ENCODE results near the gene CEACAM20. TPM values are rescaled to one million over a fixed set of nuclear protein-coding genes. Genes with fewer than 3 reads are reported as not detected.

CEACAM20 gene
- total RNA-seq, 1 experiment from 2014 or later, result 0.28 TPM

DNA sequence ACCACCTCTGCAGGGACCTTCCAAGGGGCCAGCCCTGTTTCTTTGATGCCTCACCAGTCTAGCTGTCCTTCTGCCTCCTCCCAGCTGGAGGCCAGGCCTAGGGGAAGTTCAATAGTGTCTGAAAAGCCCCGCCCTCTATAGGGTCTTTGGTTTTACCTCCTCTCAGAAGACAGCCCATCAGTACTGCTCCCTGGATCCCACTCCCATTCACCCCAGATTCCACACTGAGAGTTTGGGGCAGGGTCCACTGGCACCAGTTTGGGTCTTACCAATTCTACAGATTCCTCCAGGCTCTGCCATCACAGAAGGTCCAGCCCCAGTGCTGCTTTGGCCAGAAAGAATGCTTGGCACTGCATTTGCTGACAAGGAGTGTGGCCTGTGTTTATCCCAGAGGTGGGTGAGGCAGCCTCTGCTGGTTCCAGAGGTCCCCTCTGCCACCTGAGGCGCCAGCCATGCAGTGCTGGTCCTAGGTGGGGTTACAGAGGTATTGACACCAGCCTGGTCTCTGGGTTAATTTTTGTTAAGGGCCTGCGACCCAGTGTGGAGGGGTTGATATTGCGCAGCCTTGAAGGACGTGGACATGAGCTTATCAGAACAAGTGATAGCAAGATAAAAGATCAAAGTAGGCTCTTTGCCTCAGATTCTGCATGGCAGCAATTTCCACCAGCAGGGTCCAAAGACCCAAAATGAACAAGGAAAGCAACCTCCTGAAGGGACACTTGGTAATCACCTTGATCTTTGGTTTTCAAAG lies 42.5 kb upstream of the CEACAM20 start:
- BruUV-seq (replicated peaks), result no TSS peak
- TF ChIP-seq, protein P1, sequence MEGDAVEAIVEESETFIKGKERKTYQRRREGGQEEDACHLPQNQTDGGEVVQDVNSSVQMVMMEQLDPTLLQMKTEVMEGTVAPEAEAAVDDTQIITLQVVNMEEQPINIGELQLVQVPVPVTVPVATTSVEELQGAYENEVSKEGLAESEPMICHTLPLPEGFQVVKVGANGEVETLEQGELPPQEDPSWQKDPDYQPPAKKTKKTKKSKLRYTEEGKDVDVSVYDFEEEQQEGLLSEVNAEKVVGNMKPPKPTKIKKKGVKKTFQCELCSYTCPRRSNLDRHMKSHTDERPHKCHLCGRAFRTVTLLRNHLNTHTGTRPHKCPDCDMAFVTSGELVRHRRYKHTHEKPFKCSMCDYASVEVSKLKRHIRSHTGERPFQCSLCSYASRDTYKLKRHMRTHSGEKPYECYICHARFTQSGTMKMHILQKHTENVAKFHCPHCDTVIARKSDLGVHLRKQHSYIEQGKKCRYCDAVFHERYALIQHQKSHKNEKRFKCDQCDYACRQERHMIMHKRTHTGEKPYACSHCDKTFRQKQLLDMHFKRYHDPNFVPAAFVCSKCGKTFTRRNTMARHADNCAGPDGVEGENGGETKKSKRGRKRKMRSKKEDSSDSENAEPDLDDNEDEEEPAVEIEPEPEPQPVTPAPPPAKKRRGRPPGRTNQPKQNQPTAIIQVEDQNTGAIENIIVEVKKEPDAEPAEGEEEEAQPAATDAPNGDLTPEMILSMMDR (IDR thresholded peaks at IDR 0.05; ENCODE audit: unreplicated experiment), result no peak
- DNase-seq, result no peak
- no peaks in the 10 kb centered on the region for H3K36me3 Mint-ChIP-seq (ENCODE audit: insufficient read depth, unreplicated experiment)
- H3K4me3 Mint-ChIP-seq (ENCODE audit: low read depth, unreplicated experiment), result no peak overlapping the region
- intact Hi-C loops (cut with micrococcal nuclease; ENCODE audit: unreplicated experiment), result loop anchor here (2.0 kb wide), 1 partner anchor 199 kb away; no protein-coding TSS in a partner anchor
- H3K27ac Mint-ChIP-seq (ENCODE audit: unreplicated experiment), result no peak overlapping the region
- H3K4me1 Mint-ChIP-seq (ENCODE audit: low read depth, unreplicated experiment), result peaks cover 41% of the 10 kb centered on the region
- H3K27me3 Mint-ChIP-seq (ENCODE audit: unreplicated experiment), result no peaks in the 10 kb centered on the region
- CTCF ChIA-PET, result interaction anchor here (0.5 to 1.8 kb wide), 11 partner anchors 14 to 274 kb away, joined by 3 to 40 read pairs (median 8); partner anchors contain the start of genes CEACAM20, NECTIN2 and PVR
- no peaks in the 10 kb centered on the region for H3K9me3 Mint-ChIP-seq (ENCODE audit: low read depth, unreplicated experiment)

DNA sequence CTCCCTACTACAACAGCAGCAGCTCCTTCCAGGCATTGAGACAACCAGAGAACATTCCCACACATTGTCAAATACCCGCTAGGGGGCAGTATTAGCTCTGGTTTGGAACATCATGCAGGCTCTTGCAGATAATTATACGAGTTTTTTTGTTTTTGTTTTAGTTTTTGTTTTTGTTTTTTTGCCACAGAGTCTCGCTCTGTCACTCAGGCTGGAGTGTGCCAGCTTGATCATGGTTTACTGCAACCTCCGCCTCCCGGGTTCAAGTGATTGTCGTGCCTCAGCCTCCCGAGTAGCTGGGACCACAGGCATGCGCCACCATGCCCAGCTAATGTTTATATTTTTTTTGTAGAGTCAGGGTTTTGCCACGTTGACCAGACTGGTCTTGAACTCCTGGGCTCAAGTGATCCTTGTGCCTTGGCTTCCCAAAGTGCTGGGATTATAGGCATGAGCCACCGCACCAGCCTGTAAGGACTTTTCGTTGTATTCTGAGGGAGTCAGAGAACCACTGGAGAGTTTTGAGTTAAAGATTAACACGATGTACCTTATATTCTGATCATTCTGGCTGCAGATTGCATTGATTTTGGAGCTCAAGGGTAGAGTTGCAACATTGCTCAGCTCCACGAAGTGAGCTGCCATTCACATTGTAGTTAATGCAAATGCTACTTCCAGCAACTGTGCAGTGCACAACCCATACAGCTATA lies 41.7 kb upstream of the CEACAM20 start:
- intact Hi-C loops (cut with micrococcal nuclease; ENCODE audit: unreplicated experiment), result loop anchor here (2.0 kb wide), 1 partner anchor 200 kb away; no protein-coding TSS in a partner anchor
- BruUV-seq (replicated peaks), result no TSS peak
- DNase-seq, result peak; percentile 86
- TF ChIP-seq, protein P1 (IDR thresholded peaks at IDR 0.05; ENCODE audit: unreplicated experiment), result peak; percentile 88
- peak overlapping the region; percentile 29 for H3K4me3 Mint-ChIP-seq (ENCODE audit: low read depth, unreplicated experiment)
- CTCF ChIA-PET, result interaction anchor here (0.5 to 1.8 kb wide), 27 partner anchors 12 to 275 kb away, joined by 3 to 40 read pairs (median 4); partner anchors contain the start of genes CEACAM20, NECTIN2 and PVR
- no peaks in the 10 kb centered on the region for H3K36me3 Mint-ChIP-seq (ENCODE audit: insufficient read depth, unreplicated experiment)
- H3K27ac Mint-ChIP-seq (ENCODE audit: unreplicated experiment), result peak overlapping the region; percentile 8
- H3K27me3 Mint-ChIP-seq (ENCODE audit: unreplicated experiment), result no peaks in the 10 kb centered on the region
- peaks cover 42% of the 10 kb centered on the region for H3K4me1 Mint-ChIP-seq (ENCODE audit: low read depth, unreplicated experiment)
- no peaks in the 10 kb centered on the region for H3K9me3 Mint-ChIP-seq (ENCODE audit: low read depth, unreplicated experiment)

DNA sequence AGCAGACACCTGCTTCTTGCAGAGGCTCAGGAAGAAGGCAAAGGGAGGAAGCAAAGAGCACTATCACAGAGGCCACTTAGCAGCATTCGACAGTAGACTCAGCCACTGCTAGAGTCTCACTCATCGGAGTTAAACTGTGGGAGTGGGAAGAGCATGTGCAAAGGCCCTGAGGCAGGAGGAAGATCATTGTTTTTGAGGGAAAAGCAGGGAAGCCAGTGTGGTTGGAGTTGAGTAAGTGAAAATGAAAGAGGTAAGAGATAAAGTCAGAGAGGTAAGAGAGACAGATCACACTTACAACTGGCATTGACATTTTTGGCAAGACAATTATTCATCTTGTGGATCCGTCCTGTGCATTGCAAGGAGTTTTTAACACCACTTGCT lies 41.1 kb upstream of the CEACAM20 start:
- Mint-ChIP-seq H3K27me3 (ENCODE audit: unreplicated experiment) (no peaks in the 10 kb centered on the region), H3K4me3 (ENCODE audit: low read depth, unreplicated experiment) (peak overlapping the region; percentile 29), H3K4me1 (ENCODE audit: low read depth, unreplicated experiment) (peaks cover 42% of the 10 kb centered on the region), H3K9me3 (ENCODE audit: low read depth, unreplicated experiment) (no peaks in the 10 kb centered on the region), H3K36me3 (ENCODE audit: insufficient read depth, unreplicated experiment) (no peaks in the 10 kb centered on the region), H3K27ac (ENCODE audit: unreplicated experiment) (peak overlapping the region; percentile 8)
- CTCF ChIA-PET, result interaction anchor here (0.6 to 1.8 kb wide), 24 partner anchors 12 to 275 kb away, joined by 3 to 40 read pairs (median 4); partner anchors contain the start of genes CEACAM20, NECTIN2 and PVR
- no peak for DNase-seq
- TF ChIP-seq, protein P1 (IDR thresholded peaks at IDR 0.05; ENCODE audit: unreplicated experiment), result no peak
- intact Hi-C loops (cut with micrococcal nuclease; ENCODE audit: unreplicated experiment), result loop anchor here (2.0 kb wide), 1 partner anchor 200 kb away; no protein-coding TSS in a partner anchor
- BruUV-seq (replicated peaks), result no TSS peak

DNA sequence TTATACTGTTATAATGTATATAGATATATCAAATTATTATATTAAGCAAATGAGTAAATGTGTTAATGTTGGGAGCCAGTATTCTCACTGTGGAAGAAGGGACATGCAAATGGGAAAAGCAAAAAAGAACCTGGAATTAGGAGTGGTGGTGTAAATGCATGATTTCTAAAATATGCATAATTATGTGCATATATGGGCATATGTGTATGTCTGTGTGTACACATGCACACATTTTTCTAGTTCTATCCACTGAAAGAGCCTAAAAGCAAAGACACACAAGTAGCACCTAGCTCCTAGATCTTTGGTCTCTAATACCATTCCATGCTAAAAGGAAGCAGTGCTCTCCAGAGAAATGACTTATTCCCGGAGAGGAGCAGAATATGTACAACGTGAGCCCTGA lies 38.3 kb upstream of the CEACAM20 start:
- Mint-ChIP-seq H3K9me3 (ENCODE audit: low read depth, unreplicated experiment) (no peaks in the 10 kb centered on the region), H3K36me3 (ENCODE audit: insufficient read depth, unreplicated experiment) (no peaks in the 10 kb centered on the region), H3K4me1 (ENCODE audit: low read depth, unreplicated experiment) (peaks cover 28% of the 10 kb centered on the region), H3K27me3 (ENCODE audit: unreplicated experiment) (no peaks in the 10 kb centered on the region), H3K4me3 (ENCODE audit: low read depth, unreplicated experiment) (no peak overlapping the region), H3K27ac (ENCODE audit: unreplicated experiment) (no peak overlapping the region)
- TF ChIP-seq, protein P1 (IDR thresholded peaks at IDR 0.05; ENCODE audit: unreplicated experiment), result no peak
- intact Hi-C loops (cut with micrococcal nuclease; ENCODE audit: unreplicated experiment), result loop anchor here (5.0 kb wide), 1 partner anchor 55 kb away; no protein-coding TSS in a partner anchor
- DNase-seq, result no peak
- CTCF ChIA-PET, result interaction anchor here (0.6 to 0.7 kb wide), 2 partner anchors 35 to 71 kb away, joined by 3 to 6 read pairs; no protein-coding TSS in a partner anchor
- BruUV-seq (replicated peaks), result no TSS peak

Data from Calu3 (cell line).